ENCODE measurements around the gene ELSPBP1. TPM values are rescaled to one million over a fixed set of nuclear protein-coding genes. Genes with fewer than 3 reads are reported as not detected.
"Not testable (repeated sequence)": the region's sequence is repeated elsewhere in the genome, so short reads cannot be mapped to it uniquely, and the experiment has no call there.

The ELSPBP1 gene
- not detected for total RNA-seq

DNA sequence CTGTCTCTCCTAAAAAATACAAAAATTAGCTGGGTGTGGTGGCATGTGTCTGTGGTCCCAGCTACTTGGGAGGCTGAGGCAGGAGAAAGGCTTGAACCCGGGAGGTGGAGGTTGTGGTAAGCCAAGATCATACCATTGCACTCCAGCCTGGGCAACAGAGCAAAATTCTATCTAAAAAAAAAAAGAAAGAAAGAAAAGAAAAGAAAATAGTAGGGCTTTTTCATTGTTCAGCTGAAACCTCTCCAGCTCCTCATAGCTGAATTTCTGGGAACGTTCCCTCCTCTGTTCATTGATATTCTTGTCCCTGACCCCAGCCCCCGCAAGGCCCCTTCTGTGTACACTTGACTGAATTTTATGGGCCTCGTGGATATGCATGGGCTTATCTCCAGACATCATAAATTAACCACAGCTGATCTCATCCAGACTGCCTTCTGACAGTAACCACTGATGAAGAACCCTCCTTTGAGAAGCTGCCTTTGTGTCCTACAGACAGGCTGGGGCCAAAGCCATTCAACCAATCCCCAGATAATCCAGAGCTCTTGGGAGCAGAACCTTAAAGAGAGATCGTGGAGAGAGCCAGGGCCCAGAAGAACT, at the start of gene ELSPBP1:
Gene ELSPBP1 (plus strand): TSS at position 424 of the 594 bp plus-strand sequence. CDS start 14,036 bp downstream, outside the sequence.
- Mint-ChIP-seq H3K27ac (no peak within 1 kb of the TSS), H3K36me3 (no peaks in the 10 kb centered on the region), H3K9me3 (no peaks in the 10 kb centered on the region)
- DNase-seq (ENCODE audit: low spot score in 2 of 2), result no peak
- ATAC-seq, result no peak

GRCh38 chr19:47949852-47950521, 44.4 kb upstream of the ELSPBP1 start:
- not testable (repeated sequence) for H3K36me3 Mint-ChIP-seq, ATAC-seq, H3K27ac Mint-ChIP-seq, H3K9me3 Mint-ChIP-seq
- peak; percentile 34 to 65 for DNase-seq (ENCODE audit: low spot score in 2 of 2)

DNA sequence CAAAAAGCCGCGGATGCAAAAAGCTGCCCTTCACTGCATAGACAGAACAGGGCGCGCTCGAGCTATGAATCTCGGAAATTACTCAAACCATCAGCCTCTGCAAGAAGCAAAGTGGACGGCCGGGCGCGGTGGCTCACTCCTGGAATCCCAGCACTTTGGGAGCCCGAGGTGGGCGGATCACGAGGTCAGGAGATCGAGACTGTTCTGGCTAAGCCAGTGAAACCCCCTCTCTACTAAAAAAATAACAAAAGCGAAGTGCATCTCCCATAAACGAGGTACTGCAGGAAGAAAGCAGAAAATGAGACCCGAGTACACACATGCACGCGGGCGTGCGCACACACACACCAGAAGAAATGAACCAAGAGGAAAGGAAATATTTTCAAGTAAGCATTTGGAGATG, 42.3 kb upstream of the ELSPBP1 start:
- ATAC-seq; H3K36me3 Mint-ChIP-seq; DNase-seq (ENCODE audit: low spot score in 2 of 2); H3K9me3 Mint-ChIP-seq; H3K27ac Mint-ChIP-seq: not testable (repeated sequence)

- ATAC-seq; H3K9me3 Mint-ChIP-seq; H3K36me3 Mint-ChIP-seq; DNase-seq (ENCODE audit: low spot score in 2 of 2); H3K27ac Mint-ChIP-seq: not testable (repeated sequence)
Observed at GRCh38 chr19:47955936-47956335, 38.5 kb upstream of the ELSPBP1 start.

- H3K36me3 Mint-ChIP-seq, result no peaks in the 10 kb centered on the region
- no peak for ATAC-seq
- no peak overlapping the region for H3K27ac Mint-ChIP-seq
Observed at GRCh38 chr19:47973529-47973928, 20.9 kb upstream of the ELSPBP1 start.

GRCh38 chr19:47991191-47991808, 3.1 kb upstream of the ELSPBP1 start:
- Mint-ChIP-seq H3K36me3 (no peaks in the 10 kb centered on the region), H3K27ac (no peak overlapping the region), H3K9me3 (no peaks in the 10 kb centered on the region)
- DNase-seq (ENCODE audit: low spot score in 2 of 2), result no peak
- ATAC-seq, result no peak

More at GRCh38 chr19:47973529-47973928, 20.9 kb upstream of the ELSPBP1 start:
- DNase-seq (ENCODE audit: low spot score in 2 of 2), result no peak
- no peaks in the 10 kb centered on the region for H3K9me3 Mint-ChIP-seq

GRCh38 chr19:47992070-47992469, 2.4 kb upstream of the ELSPBP1 start, which contains the start of gene BSPH1:
Gene BSPH1, minus strand, starts transcription at chr19:47992170. Its CDS starts 89 bp downstream, at chr19:47992081.
- no peaks in the 10 kb centered on the region for H3K9me3 Mint-ChIP-seq
- DNase-seq (ENCODE audit: low spot score in 2 of 2), result no peak
- ATAC-seq, result no peak
- no peak within 1 kb of the TSS for H3K27ac Mint-ChIP-seq
- no peaks in the 10 kb centered on the region for H3K36me3 Mint-ChIP-seq

DNA sequence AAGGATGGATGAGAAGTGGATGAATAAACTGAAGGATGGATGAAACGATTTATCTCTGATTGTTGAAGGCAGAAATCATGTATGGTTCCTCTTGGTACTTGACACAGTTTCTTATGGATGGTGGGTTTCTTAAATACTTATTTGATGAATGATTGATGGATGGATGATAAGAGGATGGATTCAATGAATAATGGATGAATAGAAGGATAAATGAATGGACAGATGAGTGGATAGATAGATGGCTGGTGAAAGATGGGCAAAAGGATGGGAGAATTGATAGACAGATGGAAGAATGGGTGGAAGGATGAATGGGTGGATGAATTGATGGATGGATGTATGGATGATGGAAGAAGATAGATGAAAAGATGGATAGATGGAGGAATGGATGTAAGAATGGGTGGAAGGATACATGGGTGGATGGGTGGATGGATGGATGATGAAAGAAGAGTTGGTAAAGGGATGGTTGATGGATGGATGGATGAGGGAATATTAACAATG, 1.8 kb downstream of the ELSPBP1 start:
- DNase-seq (ENCODE audit: low spot score in 2 of 2), result no peak
- no peak overlapping the region for H3K27ac Mint-ChIP-seq
- ATAC-seq, result no peak
- no peaks in the 10 kb centered on the region for H3K9me3 Mint-ChIP-seq
- no peaks in the 10 kb centered on the region for H3K36me3 Mint-ChIP-seq

DNA sequence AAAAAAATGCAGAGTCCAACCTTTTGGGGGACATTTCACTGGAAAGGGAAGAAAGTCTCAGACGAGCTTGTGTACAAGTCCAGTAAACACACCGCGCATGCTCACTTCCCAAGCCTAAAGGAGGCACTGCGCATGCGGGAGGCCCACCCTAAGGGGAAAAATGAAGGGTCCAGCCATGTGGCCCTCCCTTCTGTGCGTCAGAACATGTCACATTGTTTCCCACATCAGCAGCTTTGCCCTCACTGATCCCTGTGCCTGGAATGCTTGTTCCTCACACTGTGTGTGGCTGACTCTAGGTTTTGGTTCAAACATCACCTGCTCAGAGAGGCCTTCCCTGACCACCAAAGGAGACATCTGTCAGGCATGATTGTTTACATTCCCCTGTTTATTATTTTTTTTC, 4.4 kb downstream of the ELSPBP1 start:
- H3K9me3 Mint-ChIP-seq, result no peaks in the 10 kb centered on the region
- DNase-seq (ENCODE audit: low spot score in 2 of 2), result no peak
- no peak for ATAC-seq
- H3K36me3 Mint-ChIP-seq, result no peaks in the 10 kb centered on the region
- no peak overlapping the region for H3K27ac Mint-ChIP-seq

DNA sequence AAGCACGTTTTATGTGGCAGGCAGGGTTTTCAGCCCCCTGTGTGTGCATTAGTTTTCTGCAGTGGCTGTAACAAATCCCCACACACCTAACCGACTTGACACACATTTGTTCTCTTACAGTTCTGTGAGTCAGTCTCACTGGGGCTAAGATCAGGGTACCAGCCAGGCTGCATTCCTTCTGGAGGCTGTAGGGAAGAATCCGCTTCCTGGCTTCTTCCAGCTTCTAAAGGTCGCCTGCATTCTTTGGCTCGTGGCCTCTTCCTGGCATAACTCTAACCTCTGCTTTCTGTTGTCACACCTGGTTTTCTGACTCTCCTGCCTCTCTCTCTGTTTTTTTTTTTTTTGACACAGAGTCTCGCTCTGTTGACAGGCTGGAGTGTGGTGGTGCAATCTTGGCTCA, 6.4 kb downstream of the ELSPBP1 start:
- ATAC-seq, result no peak
- H3K36me3 Mint-ChIP-seq, result no peaks in the 10 kb centered on the region
- H3K9me3 Mint-ChIP-seq, result no peaks in the 10 kb centered on the region
- H3K27ac Mint-ChIP-seq, result no peak overlapping the region
- DNase-seq (ENCODE audit: low spot score in 2 of 2), result no peak

GRCh38 chr19:48004236-48004635, 9.8 kb downstream of the ELSPBP1 start:
- DNase-seq (ENCODE audit: low spot score in 2 of 2) (no peak), ATAC-seq (no peak)
- Mint-ChIP-seq H3K27ac (no peak overlapping the region), H3K36me3 (no peaks in the 10 kb centered on the region), H3K9me3 (no peaks in the 10 kb centered on the region)

DNA sequence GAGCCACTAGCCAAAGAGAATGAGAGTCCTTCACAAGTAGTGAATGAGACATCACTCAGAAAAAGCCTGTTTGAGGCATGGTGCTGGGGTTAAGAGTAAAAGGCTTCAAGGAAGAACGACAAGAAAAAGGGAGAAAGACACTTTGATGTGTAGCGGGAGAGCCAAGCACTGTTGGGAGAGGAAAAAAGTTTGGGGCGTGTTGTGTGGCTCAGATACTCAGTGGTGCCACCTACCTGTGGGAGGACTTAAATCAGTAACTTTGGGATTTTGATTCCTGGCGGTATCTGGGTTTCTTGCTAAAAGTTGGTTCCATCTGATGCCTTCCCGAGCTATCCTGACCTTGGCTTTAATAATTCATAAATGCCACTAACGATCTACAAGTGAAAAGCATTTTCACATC, 12.3 kb downstream of the ELSPBP1 start:
- peak in 1 of 2 donors; percentile 10 for DNase-seq (ENCODE audit: low spot score in 2 of 2)
- ATAC-seq, result no peak
- Mint-ChIP-seq H3K27ac (no peak overlapping the region), H3K9me3 (no peaks in the 10 kb centered on the region), H3K36me3 (no peaks in the 10 kb centered on the region)

GRCh38 chr19:48010932-48011758, 16.7 kb downstream of the ELSPBP1 start:
- ATAC-seq (no peak), DNase-seq (ENCODE audit: low spot score in 2 of 2) (no peak)
- Mint-ChIP-seq H3K36me3 (no peaks in the 10 kb centered on the region), H3K9me3 (no peaks in the 10 kb centered on the region), H3K27ac (no peak overlapping the region)

DNA sequence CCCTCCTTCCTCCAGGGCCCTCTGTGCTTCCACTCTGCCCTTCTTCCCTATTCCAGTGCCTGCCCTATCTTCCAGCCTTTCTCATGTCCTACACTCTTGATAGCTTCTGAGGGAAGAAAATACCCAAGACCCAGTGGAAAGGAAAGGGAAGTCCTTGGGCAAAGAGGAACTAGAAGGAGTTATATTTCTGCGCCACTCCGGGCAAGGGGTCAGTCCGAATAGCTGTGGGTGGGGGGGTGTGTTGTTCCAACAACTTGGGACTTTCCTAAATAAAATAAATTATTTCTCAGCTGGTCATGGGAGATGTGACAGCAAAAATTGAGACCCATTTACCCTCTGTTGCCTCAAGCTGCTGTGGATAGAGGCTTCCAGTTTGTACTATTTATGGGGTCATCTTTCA, 26.3 kb downstream of the ELSPBP1 start:
- no peak for DNase-seq (ENCODE audit: low spot score in 2 of 2)
- Mint-ChIP-seq H3K9me3 (no peaks in the 10 kb centered on the region), H3K27ac (no peak overlapping the region), H3K36me3 (no peaks in the 10 kb centered on the region)
- no peak for ATAC-seq

DNA sequence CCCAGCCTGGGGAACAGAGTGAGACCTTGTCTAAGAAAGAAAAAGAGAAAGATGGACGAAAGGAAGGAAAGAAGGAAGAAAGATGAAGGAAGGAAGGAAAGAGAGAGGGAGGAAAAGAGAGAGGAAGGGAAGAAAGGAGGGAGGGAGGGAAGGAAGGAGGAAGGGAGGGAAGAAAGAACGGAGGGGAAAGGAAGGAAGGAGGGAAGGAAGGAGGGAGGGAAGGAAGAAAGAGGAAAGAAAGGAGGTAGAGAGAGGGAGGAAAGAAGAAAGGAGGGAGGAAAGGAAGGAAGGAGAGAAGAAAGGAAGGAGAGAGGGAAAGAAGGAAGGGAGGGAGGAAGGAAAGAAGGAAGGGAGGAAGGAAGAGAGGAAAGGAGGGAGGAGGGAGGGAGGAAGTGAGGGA, 28.6 kb downstream of the ELSPBP1 start:
- Mint-ChIP-seq H3K27ac (no peak overlapping the region), H3K36me3 (no peaks in the 10 kb centered on the region), H3K9me3 (no peaks in the 10 kb centered on the region)
- no peak for ATAC-seq
- no peak for DNase-seq (ENCODE audit: low spot score in 2 of 2)

- H3K27ac Mint-ChIP-seq, result no peak overlapping the region
- H3K9me3 Mint-ChIP-seq, result no peaks in the 10 kb centered on the region
Observed at GRCh38 chr19:48023518-48023917, 29.1 kb downstream of the ELSPBP1 start.

GRCh38 chr19:48025480-48025879, 31.0 kb downstream of the ELSPBP1 start:
- Mint-ChIP-seq H3K36me3 (no peaks in the 10 kb centered on the region), H3K27ac (no peak overlapping the region), H3K9me3 (no peaks in the 10 kb centered on the region)
- no peak for DNase-seq (ENCODE audit: low spot score in 2 of 2)
- no peak for ATAC-seq

More at GRCh38 chr19:48023518-48023917, 29.1 kb downstream of the ELSPBP1 start:
- no peaks in the 10 kb centered on the region for H3K36me3 Mint-ChIP-seq
- DNase-seq (ENCODE audit: low spot score in 2 of 2), result no peak
- ATAC-seq, result no peak

All from activated naive CD4-positive, alpha-beta T cell treated with anti-CD3 and anti-CD28 coated beads, Interleukin-2, amount 50 U/mL, for 72 hours (primary cell).